PC-3 (cell line): Measurements from ENCODE around the gene GMPR. TPM values are rescaled to one million over a fixed set of nuclear protein-coding genes. Genes with fewer than 3 reads are reported as not detected.

Source experiments
- ATAC-seq: fragments of 200-7000 bp; cut with Tn5 transposase; 2 replicates; pipeline ENCODE4 v1.9.1; 2020; ENCODE audit warnings: mild to moderate bottlenecking, moderate library complexity
- BruUV-seq: library from RNA; stranded (reverse); fragments of 400-500 nt; replicated peaks from 2 replicates; lab custom pipeline; 2021; lab: Mats Ljungman, UMichigan
- CTCF ChIA-PET: fragments of 300-600 bp; sonication (Branson Sonifier 250); formaldehyde crosslinking; loops from one replicate; lab custom pipeline; 2022; ENCODE audit warnings: antibody characterized with exemption; lab: Charles Lee
- POLR2A ChIA-PET: fragments of 300-600 bp; sonication (Branson Sonifier 250); formaldehyde crosslinking; loops from one replicate; lab custom pipeline; 2022; ENCODE audit warnings: antibody characterized with exemption; ENCODE audit not compliant: unreplicated experiment; lab: Charles Lee
- DNase-seq: peaks from one replicate; pipeline ENCODE4 v3.0.0-alpha.2; 2015
- H2AFZ ChIP-seq: fragments of 300-600 bp; sonication (generic); 2 replicates; pipeline ENCODE4 v1.6.0; 2016; ENCODE audit warnings: antibody characterized with exemption, low read length
- H3F3A ChIP-seq: fragments of 300-600 bp; sonication (generic); one replicate; pipeline ENCODE4 v1.6.0; 2017; ENCODE audit warnings: antibody characterized with exemption, low read length, control low read depth, mild to moderate bottlenecking; ENCODE audit not compliant: unreplicated experiment
- H3K27ac ChIP-seq: fragments of 300-600 bp; sonication (generic); 2 replicates; pipeline ENCODE4 v1.5.1; 2016; ENCODE audit warnings: mild to moderate bottlenecking, low read length
- H3K27me3 ChIP-seq: fragments of 300-600 bp; sonication (generic); 2 replicates; pipeline ENCODE4 v1.6.1; 2016; ENCODE audit warnings: low read length, mixed read lengths
- H3K36me3 ChIP-seq: fragments of 300-600 bp; sonication (generic); 2 replicates; pipeline ENCODE4 v1.6.1; 2016; ENCODE audit warnings: low read depth, mixed run types, low read length, mixed read lengths
- H3K4me1 ChIP-seq: fragments of 300-600 bp; sonication (generic); 2 replicates; pipeline ENCODE4 v1.5.1; 2016; ENCODE audit warnings: low read length; ENCODE audit not compliant: insufficient read depth
- H3K4me2 ChIP-seq: fragments of 300-600 bp; sonication (generic); 2 replicates; pipeline ENCODE4 v1.6.0; 2016; ENCODE audit warnings: low read length
- H3K4me3 ChIP-seq: fragments of 300-600 bp; sonication (generic); 2 replicates; pipeline ENCODE4 v1.5.1; 2016; ENCODE audit warnings: mild to moderate bottlenecking, low read length, mixed read lengths
- H3K79me2 ChIP-seq: fragments of 300-600 bp; sonication (generic); 2 replicates; pipeline ENCODE4 v1.6.1; 2017; ENCODE audit warnings: low read length, mixed read lengths
- H3K9ac ChIP-seq: fragments of 300-600 bp; sonication (generic); 2 replicates; pipeline ENCODE4 v1.6.0; 2016; ENCODE audit warnings: mild to moderate bottlenecking, low read length
- H3K9me2 ChIP-seq: fragments of 300-600 bp; sonication (generic); replicated peaks from 2 replicates; pipeline ENCODE4 v1.6.1; 2016; ENCODE audit warnings: mixed run types, low read length, mixed read lengths
- H3K9me3 ChIP-seq: fragments of 300-600 bp; sonication (generic); 2 replicates; pipeline ENCODE4 v1.6.1; 2016; ENCODE audit warnings: low read length, mixed read lengths
- H4K20me1 ChIP-seq: fragments of 300-600 bp; sonication (generic); 2 replicates; pipeline ENCODE4 v1.6.1; 2016; ENCODE audit warnings: low read length, mixed read lengths
- EZH2 ChIP-seq: fragments of 300-600 bp; sonication (generic); IDR thresholded peaks from one replicate; pipeline ENCODE4 v1.6.1; 2017; ENCODE audit warnings: antibody characterized with exemption, mild to moderate bottlenecking, low read length; ENCODE audit not compliant: unreplicated experiment
- EZH2phosphoT487 ChIP-seq: fragments of 300-600 bp; sonication (generic); IDR thresholded peaks from 2 replicates; pipeline ENCODE4 v1.6.1; 2018; ENCODE audit warnings: mild to moderate bottlenecking, antibody characterized with exemption, low read length, borderline replicate concordance
- intact Hi-C: fragments of 100-400 bp; cut with micrococcal nuclease; formaldehyde crosslinking; loops from 2 replicates; pipeline ENCODE4 v1.9.0; 2023
- total RNA-seq: library from RNA; depleted of rRNA; stranded (reverse); fragments of >200 nt; gene quantifications from 2 replicates; pipeline ENCODE4 v1.2.3, GENCODE V29; 2014
- TF ChIP-seq, protein P1 (sequence below): fragments of 300-600 bp; sonication (generic); conservative IDR thresholded peaks from 2 replicates; pipeline ENCODE4 v1.5.1; 2017; ENCODE audit warnings: antibody characterized with exemption, low read depth, mild to moderate bottlenecking, low read length

The GMPR gene
- total RNA-seq, 1 experiment from 2014 or later = 5.8 TPM

DNA sequence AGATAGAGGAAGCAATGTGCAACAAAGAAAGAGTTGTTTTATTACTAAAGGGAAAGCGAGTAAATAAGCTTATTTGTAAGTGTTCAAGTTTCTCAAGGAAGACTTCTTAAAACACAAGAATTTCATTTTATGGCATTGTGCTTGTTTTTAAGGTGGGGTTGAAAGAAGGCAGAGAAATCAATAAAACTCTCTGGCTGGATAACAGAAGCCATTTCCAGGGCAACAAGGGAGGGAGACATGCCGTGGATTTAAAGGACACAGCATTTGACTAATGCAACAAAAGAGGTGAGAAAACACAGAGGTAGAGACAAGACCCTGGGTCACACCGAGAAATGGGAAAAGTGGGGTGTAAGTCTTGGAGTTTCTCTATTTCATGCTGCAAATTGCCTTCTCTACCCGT lies 28.8 kb upstream of the GMPR start:
- intact Hi-C loops = no loop called here
- H3K27me3 ChIP-seq = no peaks in the 10 kb centered on the region
- POLR2A ChIA-PET = no interaction called here

DNA sequence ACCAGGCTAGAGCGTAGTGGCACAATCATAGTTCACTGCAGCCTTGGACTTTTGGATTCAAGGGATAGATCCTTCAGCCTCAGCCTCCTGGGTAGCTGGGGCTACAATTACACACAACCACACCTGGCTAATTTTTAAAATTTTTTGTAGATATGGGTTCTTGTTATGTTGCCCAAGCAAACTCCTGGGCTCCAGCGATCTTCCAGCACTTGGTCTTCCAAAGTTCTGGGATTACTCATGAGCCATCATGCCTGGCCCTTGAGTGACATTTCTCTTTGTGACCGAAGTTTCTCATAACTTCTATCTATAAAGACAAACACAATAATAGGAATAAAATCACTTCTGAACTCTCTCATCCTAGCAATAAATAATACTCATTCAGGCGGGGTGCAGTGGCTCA lies 26.1 kb upstream of the GMPR start:
- H3K9ac ChIP-seq = no peak overlapping the region
- ATAC-seq (no peak), DNase-seq (no peak)
- no peak overlapping the region for H3K4me3 ChIP-seq
- TF ChIP-seq, protein P1, sequence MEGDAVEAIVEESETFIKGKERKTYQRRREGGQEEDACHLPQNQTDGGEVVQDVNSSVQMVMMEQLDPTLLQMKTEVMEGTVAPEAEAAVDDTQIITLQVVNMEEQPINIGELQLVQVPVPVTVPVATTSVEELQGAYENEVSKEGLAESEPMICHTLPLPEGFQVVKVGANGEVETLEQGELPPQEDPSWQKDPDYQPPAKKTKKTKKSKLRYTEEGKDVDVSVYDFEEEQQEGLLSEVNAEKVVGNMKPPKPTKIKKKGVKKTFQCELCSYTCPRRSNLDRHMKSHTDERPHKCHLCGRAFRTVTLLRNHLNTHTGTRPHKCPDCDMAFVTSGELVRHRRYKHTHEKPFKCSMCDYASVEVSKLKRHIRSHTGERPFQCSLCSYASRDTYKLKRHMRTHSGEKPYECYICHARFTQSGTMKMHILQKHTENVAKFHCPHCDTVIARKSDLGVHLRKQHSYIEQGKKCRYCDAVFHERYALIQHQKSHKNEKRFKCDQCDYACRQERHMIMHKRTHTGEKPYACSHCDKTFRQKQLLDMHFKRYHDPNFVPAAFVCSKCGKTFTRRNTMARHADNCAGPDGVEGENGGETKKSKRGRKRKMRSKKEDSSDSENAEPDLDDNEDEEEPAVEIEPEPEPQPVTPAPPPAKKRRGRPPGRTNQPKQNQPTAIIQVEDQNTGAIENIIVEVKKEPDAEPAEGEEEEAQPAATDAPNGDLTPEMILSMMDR = no peak
- no peak for TF ChIP-seq EZH2
- no peak for TF ChIP-seq EZH2phosphoT487
- no peaks in the 10 kb centered on the region for H3K27me3 ChIP-seq
- no peak overlapping the region for H2AFZ ChIP-seq
- no TSS peak for BruUV-seq
- no peaks in the 10 kb centered on the region for H3K9me3 ChIP-seq
- intact Hi-C loops = no loop called here
- H4K20me1 ChIP-seq = no peaks in the 10 kb centered on the region
- H3K79me2 ChIP-seq = no peaks in the 10 kb centered on the region
- no peak overlapping the region for H3K27ac ChIP-seq
- H3K4me1 ChIP-seq = peaks cover 12% of the 10 kb centered on the region
- H3K9me2 ChIP-seq = no peaks in the 10 kb centered on the region
- ChIA-PET POLR2A (no interaction called here), CTCF (no interaction called here)
- H3K36me3 ChIP-seq = no peaks in the 10 kb centered on the region
- H3F3A ChIP-seq = no peaks in the 10 kb centered on the region
- no peak overlapping the region for H3K4me2 ChIP-seq

More for the DNA sequence above, 28.8 kb upstream of the GMPR start:
- no peak for TF ChIP-seq EZH2phosphoT487
- H2AFZ ChIP-seq = no peak overlapping the region
- H3K9me2 ChIP-seq = no peaks in the 10 kb centered on the region
- H3K9me3 ChIP-seq = no peaks in the 10 kb centered on the region
- no peaks in the 10 kb centered on the region for H3F3A ChIP-seq
- no peaks in the 10 kb centered on the region for H4K20me1 ChIP-seq
- H3K36me3 ChIP-seq = no peaks in the 10 kb centered on the region
- no peak overlapping the region for H3K27ac ChIP-seq
- DNase-seq (no peak), ATAC-seq (peak; percentile 23; the same call in 1 of the 2 replicates)
- H3K4me2 ChIP-seq = no peak overlapping the region
- H3K4me1 ChIP-seq = 0 out of 2 replicates have a peak, but pooled peaks cover 4% of the 10 kb centered on the region
- no peak overlapping the region for H3K4me3 ChIP-seq
- H3K79me2 ChIP-seq = no peaks in the 10 kb centered on the region
- H3K9ac ChIP-seq = no peak overlapping the region
- BruUV-seq = no TSS peak
- CTCF ChIA-PET = interaction anchor here (1.3 kb wide), 1 partner anchor 518 kb away, joined by 3 read pairs; no protein-coding TSS in a partner anchor

DNA sequence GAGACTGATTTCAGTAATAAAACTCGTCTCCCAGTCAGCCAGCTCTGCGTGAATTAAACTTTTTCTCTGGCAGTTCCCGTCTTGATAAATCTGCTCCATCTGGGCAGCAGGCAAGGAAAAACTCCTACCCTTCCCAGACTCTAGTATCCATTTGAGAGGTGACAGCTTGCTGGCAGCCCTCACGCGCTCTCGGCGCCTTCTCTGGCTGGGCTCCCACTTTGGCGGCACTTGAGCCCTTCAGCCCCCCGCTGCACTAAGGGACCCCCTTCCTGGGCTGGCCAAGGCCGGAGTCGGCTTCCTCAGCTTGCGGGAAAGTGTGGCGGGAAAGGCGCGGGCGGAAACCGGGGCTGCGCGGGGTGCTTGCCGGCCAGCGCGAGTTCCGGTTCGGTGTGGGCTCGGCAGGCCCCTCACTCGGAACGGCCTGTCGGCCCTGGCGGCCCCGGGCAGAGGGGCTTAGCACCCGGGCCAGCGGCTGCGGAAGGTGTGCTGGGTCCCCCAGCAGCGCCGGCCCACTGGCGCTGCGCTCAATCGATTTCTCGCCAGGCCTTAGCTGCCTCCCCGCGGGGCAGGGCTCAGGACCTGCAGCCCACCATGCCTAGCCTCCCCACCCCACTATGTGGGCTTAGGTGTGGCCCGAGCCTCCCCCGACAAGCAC lies 21.8 kb upstream of the GMPR start:
- no peaks in the 10 kb centered on the region for H3K36me3 ChIP-seq
- ATAC-seq = no peak
- CTCF ChIA-PET = no interaction called here

More for the DNA sequence above, 21.8 kb upstream of the GMPR start:
- no peak overlapping the region for H3K4me2 ChIP-seq
- H3K79me2 ChIP-seq = no peaks in the 10 kb centered on the region
- no peak overlapping the region for H2AFZ ChIP-seq
- TF ChIP-seq, protein P1 = no peak
- no peak for TF ChIP-seq EZH2
- no peak for TF ChIP-seq EZH2phosphoT487
- H3F3A ChIP-seq = no peaks in the 10 kb centered on the region
- POLR2A ChIA-PET = no interaction called here
- DNase-seq = no peak
- no peaks in the 10 kb centered on the region for H3K27me3 ChIP-seq
- intact Hi-C loops = no loop called here
- H3K9me2 ChIP-seq = no peaks in the 10 kb centered on the region
- H3K9ac ChIP-seq = no peak overlapping the region
- no TSS peak for BruUV-seq
- peaks cover 12% of the 10 kb centered on the region for H3K4me1 ChIP-seq
- no peaks in the 10 kb centered on the region for H4K20me1 ChIP-seq
- no peak overlapping the region for H3K27ac ChIP-seq
- H3K4me3 ChIP-seq = no peak overlapping the region
- no peaks in the 10 kb centered on the region for H3K9me3 ChIP-seq
